Pons (tissue), 1 donor: ENCODE data around the gene CAV1.

Source experiments
- DNase-seq: peaks from one replicate; pipeline ENCODE4 v3.0.0-alpha.2; 2016; ENCODE audit warnings: low spot score

CAV1 gene

GRCh38 chr7:116557066-116557585 is 32.3 kb downstream of the CAV1 start:
- no peak for DNase-seq

GRCh38 chr7:116557901-116558300 is 33.1 kb downstream of the CAV1 start:
- no peak for DNase-seq

- DNase-seq, result no peak
These were observed 35.5 kb downstream of the CAV1 start for GRCh38 chr7:116560021-116560970.

GRCh38 chr7:116561697-116562483 is 37.1 kb downstream of the CAV1 start:
- DNase-seq, result no peak

- DNase-seq, result no peak
These were observed 37.8 kb downstream of the CAV1 start for GRCh38 chr7:116562529-116563121.

- DNase-seq, result no peak
These were observed 41.1 kb downstream of the CAV1 start for GRCh38 chr7:116565981-116566380.

- no peak for DNase-seq
These were observed 41.8 kb downstream of the CAV1 start for GRCh38 chr7:116566666-116567065.

- no peak for DNase-seq
These were observed 44.9 kb downstream of the CAV1 start for GRCh38 chr7:116569737-116570136.

GRCh38 chr7:116570306-116570705 is 45.5 kb downstream of the CAV1 start:
- DNase-seq, result no peak

GRCh38 chr7:116571037-116571436 is 46.2 kb downstream of the CAV1 start:
- DNase-seq, result no peak

- no peak for DNase-seq
These were observed 46.7 kb downstream of the CAV1 start for GRCh38 chr7:116571552-116571951.

GRCh38 chr7:116572036-116572435 is 47.2 kb downstream of the CAV1 start:
- no peak for DNase-seq

GRCh38 chr7:116573541-116573940 is 48.7 kb downstream of the CAV1 start:
- no peak for DNase-seq

GRCh38 chr7:116574025-116574822 is 49.4 kb downstream of the CAV1 start:
- no peak for DNase-seq

- DNase-seq, result no peak
These were observed 51.0 kb downstream of the CAV1 start for GRCh38 chr7:116575853-116576252.

- DNase-seq, result no peak
These were observed 51.8 kb downstream of the CAV1 start for GRCh38 chr7:116576350-116577319.

- DNase-seq, result no peak
These were observed 52.6 kb downstream of the CAV1 start for GRCh38 chr7:116577320-116577871.

- DNase-seq, result no peak
These were observed 53.7 kb downstream of the CAV1 start for GRCh38 chr7:116578526-116578925.

GRCh38 chr7:116579322-116579721 is 54.5 kb downstream of the CAV1 start:
- no peak for DNase-seq

GRCh38 chr7:116579835-116580234 is 55.0 kb downstream of the CAV1 start:
- no peak for DNase-seq
